HG03378 (cell line): Measurements from ENCODE around the gene ABCC5.

Experiments
- ATAC-seq: cut with Tn5 transposase; IDR thresholded peaks from one replicate; pipeline ENCODE4 v1.9.1; 2021; ENCODE audit warnings: mild to moderate bottlenecking, moderate library complexity; ENCODE audit not compliant: unreplicated experiment

Gene ABCC5

DNA sequence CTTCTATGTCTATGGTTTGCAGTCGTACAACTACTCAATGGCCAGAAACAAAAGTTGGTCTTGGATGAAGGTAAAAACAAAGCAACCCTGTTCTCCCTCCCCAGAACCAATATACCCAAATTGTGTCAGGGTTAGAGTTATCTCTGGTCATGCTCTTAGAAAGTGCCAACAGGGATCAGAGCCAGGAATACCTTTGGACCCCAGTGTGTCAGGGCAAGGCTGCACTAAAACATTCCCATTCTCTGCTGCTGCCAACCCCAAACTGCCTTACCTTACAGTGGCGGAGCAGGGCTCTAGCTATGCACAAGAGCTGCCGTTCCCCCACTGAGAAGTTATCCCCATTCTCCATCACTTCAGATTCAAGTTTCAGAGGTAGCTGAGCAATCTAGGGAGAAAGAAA lies 90.6 kb downstream of the ABCC5 start:
- ATAC-seq = no peak

DNA sequence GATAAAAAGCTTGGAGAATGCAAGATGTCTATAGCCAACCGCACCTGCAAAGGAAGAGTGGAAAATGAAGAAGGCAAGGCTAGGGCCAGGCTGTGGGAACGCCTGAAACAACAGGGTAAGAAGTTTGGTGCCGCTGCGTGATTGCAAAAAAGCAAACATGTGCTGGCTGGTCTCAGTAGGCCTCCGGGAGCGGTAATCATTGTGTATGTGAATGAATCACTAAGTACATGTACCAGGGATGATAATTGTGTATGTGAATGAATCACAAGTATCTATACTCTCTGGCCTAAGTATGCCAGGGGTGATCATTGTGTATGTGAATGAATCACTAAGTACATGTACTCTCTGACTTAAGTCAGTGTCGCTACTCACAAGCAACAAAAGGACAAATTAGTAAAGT lies 92.7 kb downstream of the ABCC5 start:
- ATAC-seq = no peak

DNA sequence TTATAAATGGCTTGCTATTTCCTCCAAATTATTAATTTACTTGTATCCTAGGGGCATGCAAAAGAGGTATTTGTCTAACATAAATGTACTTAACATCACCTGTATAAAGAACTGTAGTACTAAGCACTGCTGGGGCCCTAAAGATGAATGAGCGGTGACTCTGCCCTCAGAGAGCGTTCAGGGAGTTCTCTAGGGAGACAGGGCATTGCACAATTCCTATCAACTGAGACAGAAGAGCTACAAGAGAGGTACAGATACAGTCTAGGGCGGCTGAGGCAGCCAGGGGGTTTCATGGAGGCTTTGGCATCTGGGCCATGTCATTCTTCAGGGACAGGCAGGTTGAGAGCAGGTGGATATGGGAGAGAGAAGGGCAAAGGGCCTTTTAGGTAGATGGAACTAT lies 93.1 kb downstream of the ABCC5 start:
- ATAC-seq = no peak

DNA sequence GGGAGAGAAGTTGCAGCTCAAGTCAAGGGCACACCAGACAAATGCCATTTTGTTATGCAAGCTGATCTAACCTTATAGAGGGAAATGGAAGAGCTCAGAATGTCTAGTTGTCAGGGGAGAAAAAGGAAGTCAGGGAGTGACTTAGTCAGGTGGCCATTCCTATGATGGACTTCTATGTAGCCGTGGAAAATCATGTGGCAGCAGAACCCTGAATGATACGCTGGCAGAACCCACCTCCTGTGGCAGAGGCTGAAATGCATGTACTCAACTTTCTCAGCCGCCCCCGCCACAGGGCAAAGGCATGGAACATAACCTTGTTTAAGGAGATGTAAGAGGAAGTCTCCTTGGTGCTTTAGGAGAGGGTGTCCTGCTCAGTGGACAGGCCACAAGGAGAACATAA lies 95.3 kb downstream of the ABCC5 start:
- no peak for ATAC-seq

DNA sequence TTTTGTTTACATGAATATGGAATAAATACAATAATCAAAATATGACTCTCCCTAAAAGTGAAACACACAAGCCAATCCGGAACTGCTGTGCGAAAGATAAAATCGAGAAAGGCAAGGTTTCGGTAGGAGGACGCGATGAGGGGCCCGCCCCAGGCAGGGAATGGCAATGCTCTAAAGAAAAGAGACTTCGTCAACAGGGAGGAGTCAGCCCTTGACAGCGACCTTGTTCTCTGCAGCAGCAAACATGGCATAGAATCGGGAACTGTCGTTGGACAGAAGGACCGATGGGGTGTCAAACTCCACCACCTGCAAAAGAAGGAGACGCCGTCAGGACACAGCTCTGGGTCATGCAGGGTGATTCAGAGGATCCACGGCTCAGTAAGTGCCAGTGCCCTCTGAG lies 96.6 kb downstream of the ABCC5 start:
- ATAC-seq = no peak

DNA sequence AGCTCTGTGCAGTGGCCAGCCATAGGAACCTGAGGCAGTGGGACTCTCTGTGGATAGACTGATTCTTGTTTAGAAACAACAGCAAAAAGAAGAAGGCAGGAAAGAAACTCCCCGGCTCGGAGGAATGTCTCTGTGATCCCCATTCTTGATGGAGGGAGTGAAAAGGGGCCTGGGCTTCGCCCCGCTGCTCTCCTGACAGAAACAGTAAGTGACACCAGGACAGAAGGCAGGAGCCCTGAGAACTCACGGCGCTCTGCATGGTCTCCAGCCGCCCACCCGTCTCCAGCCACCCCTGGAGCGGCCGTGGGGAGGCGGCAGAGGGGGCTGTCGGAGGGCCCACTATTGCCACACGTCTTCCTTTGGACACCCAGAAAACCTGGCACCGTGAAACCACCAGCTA lies 97.3 kb downstream of the ABCC5 start:
- no peak for ATAC-seq

DNA sequence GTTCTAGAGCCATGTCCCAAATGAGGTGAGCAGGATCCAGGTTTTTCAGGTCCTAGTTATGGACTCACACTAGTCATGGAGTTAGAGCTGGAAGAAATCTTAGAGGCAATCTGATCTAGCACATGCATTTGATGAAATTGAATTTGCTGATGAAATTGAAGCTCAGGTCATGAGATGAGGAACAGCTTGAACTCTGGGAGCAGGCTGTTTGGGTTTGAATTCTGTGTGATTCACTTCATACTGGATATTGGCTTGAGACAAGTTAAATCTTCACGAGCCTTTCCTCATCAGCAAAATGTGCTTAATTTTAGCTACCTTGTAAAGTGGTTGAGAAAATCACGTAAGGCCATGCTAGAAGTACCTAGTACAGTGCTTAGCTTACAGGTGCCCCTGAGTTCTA lies 99.5 kb downstream of the ABCC5 start:
- no peak for ATAC-seq

DNA sequence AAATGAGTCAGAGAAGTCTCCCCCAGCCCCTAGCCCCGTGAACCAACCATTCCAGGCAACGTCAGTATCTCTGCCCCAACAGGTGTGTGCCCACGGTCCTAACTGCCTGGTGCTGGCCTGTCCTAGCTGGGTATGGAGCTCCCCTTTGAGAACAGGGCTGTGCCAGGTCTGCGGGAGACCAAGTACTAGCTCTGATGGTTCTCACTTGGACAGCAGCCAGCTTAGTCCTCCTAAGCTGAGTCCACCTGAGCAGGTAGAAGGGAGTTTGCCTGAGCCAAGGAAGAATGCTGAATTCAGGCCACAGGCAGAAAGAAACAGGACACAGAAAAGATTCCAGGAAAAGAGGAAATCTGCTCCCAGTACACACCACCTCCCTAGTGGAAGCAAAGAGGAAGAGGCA lies 99.9 kb downstream of the ABCC5 start:
- ATAC-seq = no peak

DNA sequence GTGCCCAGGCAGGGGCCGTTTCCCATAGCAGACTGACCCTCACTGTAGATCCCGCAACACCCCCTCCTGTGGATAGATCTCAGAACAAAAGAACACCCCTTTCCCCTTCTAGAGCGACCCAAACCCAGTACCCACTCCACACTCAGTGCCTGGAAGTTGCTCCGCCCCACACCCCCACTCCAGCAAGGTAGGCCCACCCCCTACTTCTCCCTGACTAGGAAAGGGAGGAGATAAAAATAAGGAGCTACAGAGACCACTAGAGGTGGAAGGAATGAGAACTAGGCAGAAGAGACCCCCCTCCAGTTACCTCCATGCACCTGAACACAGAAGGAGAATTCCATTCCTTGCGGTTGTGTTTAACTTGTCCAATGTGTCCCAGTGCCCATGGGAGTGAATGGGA lies 102.8 kb downstream of the ABCC5 start:
- no peak for ATAC-seq

DNA sequence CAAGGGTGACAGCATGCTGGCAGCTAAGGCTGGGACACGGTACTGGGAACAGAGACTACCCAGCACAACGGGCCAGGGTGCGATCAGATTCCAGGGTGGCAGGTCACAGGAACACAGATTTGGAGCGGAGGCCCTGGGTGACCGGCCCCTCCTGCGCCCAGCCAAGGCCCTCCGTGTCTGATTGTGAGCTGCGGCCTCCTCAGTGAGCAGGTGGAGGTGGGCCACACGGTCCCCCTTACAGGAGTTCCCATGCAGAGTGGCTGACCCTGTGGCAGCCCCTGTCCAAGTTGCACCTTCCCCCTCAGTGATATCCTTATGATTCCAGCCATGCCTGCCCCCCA lies 104.1 kb downstream of the ABCC5 start:
- no peak for ATAC-seq

DNA sequence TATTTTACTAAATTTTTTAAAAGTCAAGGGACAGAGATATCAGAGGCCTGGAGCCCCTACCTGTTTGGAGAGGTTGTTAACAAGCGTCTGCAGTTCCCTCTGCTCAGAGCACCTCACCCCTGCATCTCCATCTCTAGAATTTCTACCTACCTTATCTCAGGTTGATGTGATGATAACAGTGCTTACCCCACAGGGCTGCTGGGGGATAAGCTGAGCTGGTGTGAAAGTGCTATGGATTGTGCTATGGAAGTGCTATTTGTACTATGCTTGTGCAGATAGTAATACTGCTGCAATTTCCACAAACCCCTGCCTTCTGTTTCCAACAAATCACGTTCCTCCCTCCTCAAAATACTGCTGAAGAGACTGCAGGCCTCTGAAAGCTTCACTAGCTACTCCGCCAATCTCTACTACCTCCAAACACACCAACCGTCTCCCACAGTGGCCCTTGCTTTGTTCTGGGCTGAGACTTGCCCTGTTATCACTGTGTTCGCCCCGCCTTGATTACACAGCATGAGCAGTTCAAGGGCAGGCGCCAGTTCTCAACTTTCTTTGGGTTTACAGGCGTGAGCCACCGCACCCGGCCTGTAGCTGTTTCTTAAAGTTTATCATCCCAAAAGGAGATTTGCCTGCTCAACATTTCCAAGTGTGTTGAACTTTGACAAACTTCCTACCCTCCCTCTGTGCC lies 104.6 kb downstream of the ABCC5 start:
- ATAC-seq = no peak

DNA sequence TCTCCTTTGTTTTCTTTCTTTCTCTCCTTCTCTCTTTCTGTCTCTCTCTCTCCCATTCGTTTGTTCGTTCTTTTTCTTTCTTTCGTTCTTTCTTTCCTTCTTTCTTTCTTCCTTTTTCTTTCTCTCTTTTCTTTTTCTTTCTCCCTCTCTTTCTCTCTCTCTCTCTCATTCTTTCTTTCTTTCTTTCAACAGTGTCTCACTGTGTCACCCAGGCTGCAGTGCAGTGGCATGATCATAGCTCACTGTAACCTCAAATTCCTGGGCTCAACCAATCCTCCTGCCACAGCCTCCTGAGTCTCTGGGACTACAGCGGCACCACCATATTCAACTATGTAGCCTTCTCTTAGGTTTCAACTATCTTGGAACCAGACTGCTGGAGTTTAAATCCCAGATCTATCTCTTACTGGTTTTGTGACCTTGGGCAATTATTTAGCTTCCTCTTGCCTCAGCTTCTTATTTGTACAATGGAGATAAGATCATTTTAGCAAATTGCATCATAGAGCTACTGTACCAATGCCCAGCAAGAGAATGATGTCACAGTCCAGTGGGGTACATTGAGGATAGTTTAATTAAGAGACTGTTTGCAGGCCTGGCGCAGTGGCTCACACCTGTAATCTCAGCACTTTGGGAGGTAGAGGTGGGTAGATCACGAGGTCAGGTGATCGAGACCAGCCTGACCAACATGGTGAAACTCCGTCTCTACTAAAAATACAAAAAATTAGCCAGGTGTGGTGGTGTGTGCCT lies 105.7 kb downstream of the ABCC5 start:
- no peak for ATAC-seq

DNA sequence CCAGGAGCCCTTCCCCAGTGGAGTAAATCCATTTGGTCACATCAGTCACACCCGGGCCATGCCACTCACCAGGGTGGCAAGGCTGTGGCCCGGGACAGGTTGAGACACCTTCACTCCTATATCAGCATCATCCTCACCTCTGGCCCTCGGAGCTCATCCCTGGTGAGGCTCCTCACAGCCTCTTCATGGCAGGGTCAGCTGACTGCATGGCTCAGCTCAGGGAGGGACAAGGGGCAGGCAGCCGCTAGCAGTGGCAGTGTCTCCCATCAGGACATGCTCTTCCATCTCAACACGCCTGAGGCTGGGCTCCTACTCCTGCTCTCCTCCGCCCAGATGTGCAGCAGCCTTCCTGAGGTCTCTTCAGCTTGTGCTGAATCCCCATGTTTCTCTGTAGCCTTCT lies 106.6 kb downstream of the ABCC5 start:
- ATAC-seq = no peak

DNA sequence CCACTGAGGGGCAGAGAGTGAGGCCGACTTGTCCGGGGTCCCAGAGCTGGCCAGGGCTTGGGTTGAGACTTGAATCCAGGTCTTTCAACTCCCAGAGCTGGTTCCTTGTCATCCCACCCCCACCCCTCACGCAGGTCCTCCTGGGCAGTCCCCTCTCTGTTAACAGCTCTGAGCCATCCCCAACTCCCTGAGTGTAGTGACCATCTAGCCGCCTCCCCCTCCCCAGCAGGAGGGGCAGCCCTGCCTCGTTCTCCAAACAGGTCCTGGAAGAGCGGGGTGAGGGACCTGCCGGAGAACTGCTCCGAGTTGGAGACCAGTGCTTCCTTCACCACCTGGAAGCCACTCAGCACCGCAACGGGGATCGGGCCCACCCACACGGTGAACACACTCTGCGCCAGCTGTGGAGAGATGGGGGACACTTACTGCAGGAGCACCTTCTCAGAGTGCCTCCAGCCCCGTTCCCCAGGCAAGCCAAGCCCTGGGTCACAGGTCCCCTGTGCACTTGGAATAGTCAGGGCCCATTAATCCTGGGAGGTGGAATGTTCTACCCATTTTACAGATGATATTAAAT lies 108.6 kb downstream of the ABCC5 start:
- no peak for ATAC-seq

DNA sequence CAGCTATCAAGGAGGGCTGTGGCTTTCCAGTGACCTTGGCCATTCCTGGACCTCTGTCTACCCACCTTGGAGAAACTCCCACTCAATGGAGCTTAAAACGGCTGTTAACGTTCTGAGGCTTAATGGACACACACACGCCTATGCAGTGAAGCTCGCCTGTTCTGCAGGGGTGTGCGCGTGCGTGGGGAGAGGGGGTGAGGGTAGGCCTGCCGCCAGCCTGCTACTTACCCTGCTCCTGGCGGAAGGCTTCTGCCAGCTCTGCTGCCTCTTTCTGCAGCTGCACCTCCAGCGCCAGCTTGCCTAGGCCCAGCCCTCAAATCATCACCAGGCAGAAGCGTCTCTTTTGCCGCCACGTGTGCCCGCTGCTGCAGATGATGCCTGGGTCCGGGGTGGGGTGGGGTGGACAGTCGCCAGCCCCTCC lies 109.8 kb downstream of the ABCC5 start:
- no peak for ATAC-seq

DNA sequence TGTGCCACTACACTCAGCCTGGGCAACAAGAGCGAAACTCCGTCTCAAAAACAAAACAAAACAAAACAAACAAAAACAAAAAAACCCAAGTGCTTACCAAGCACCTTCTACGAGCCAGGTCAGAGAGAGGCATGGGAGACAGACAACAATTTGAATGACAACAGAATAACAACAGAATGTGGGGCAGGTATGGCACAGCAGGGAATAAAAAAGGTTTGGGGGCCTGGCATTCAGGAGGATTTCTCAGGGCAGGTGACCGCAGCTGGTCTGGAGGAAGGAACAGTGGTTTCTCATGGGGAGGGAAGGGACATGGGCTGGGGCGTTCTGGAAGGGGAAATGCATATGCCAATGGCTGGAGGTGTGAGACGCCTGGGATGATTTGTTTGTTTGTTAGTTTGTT lies 110.5 kb downstream of the ABCC5 start:
- no peak for ATAC-seq

DNA sequence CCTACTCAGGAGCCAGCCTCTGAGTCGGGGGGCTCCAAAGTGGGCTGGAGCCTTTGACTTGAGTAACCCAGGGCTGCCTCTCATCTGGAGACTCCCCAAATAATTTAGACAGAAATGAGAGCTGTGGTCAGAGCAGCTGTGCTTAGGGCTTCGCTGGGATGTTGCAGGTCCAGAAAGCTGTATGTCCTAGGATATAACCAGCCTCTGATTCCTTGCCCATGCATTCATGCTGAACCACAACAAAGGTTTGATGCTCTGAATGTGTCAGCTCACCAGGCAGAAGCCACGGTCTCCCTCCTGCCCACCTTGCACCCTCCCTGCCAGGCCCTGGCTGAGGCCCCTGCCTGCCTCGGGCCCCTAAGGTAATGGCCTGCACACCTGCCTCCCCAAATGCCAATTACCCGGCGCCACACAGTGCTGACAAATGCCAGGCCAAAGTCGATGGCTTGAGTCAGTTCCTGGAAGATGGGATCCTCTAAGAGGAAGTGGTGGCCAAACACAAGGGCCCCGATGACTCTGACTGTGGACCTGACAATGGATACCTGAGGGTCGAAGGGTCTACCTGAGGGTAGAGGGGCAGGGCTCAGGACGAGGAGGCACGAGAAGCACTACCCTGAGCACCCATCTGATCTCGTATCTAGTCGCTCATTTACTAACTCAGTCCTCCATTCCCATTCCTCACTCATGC lies 111.3 kb downstream of the ABCC5 start:
- ATAC-seq = no peak

DNA sequence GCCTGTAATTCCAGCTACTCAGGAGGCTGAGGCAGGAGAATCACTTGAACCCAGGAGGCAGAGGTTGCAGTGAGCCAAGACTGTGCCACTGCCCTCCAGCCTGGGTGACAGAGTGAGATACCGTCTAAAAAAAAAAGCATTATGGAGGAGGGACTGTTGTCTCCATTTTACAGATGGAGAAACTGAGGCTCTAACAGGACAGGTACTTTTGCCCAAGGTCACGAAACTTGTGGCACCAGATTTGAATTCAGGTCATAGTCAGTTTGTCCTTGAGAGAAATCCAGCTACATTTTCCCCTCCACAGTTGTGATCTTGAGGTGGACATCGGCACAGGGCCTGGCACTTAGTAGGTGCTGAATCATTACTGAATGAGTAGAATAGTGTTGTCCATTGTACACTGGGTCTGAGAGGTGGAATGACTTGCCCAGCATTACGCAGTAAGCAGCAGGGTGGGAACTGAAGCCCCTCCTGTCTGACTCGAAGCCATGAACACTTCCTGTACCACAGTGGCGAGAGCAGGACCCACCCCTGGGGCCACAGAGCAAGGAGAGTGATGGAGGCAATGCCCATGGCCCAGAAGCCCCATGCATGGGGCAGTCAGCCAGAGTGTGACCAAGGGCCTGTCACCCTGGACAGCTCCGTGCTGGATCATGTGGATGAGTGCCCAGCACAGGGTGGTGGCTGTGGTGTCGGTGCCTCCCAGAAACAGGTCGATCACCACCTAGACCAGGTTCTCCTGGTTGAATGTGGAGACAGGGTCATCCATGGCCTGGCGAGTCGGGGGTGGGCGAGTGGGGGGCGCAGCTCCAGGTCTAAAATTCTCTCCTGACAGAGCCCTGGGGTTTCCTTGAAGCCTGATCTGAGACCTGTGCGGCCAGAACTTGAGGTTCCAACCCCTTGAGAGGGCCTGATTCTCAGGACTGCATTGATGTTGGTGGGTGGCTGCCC lies 112.6 kb downstream of the ABCC5 start:
- ATAC-seq = no peak

DNA sequence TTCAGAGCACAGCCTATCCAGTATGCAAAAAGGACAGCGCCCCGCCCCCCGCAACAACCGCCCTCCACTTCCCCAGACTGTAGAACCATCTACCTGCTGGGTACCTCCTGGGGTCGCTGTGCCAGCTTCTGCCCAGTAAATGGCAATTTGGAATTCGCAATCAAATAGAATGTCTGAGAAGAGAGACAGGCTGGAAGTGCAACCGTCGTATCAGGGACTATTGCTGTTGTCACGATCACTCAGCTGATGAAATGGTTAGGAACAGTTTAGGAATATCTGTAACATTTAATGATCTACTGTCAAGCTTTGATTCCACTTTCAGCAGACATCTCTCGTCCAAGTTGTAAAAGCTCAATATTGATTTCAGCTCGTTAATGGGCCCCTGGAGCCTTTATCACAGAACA lies 119.7 kb downstream of the ABCC5 start:
- no peak for ATAC-seq

DNA sequence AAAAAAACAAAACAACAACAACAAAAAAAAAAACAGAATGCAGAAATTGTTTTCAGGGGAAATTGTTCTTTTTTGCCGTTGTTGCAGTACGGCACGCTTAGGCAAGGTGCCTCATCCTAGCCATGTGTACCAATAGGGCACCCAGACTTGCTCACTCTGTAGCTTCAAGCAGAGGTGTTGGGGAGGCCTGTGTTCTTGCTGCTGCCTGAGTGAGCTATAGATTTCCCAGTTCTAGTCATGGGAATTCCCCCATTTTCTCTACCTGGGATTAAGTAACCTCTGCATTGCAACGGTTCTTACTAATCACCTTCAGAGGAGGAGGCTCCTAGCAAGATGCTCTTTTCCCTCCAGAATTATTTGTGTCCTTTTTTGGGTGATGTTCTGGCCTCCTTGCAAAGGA lies 120.1 kb downstream of the ABCC5 start:
- ATAC-seq = no peak

DNA sequence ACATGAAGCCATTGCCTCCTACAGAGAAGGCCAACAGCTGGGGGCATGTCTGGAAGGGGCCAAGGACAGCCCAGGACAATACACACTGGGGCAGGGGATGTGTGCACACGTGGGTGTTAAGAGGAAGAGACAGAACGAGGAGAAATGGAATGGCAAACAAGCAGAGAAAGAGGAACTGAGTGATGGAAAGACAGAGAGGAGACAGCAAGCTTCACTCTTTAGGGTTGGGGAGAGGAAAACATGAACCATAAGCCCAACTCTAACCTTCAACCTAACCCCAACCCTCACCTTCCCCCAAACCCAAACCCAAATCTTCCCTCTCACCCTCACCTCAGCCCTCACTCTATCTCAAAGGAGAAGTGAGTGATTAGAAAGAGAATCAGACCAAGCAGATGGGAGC lies 121.1 kb downstream of the ABCC5 start:
- no peak for ATAC-seq
